Liver (tissue), 3 donors: ENCODE results near the gene BRSK2.

Experiments
- JUND ChIP-seq, 2 donors: IDR thresholded peaks; 2 replicates each; pipeline ENCODE4 v1.6.1; 2016; ENCODE audit warnings: antibody characterized with exemption in 2 of 2
- TF ChIP-seq, protein P1 (sequence below): fragments of 150-350 bp; IDR thresholded peaks from 2 replicates; pipeline ENCODE4 v1.5.1; 2017; ENCODE audit warnings: improper control_type of control experiment, low read depth, low read length; ENCODE audit not compliant: missing input control
- TF ChIP-seq, protein P2 (sequence below): IDR thresholded peaks from 2 replicates; pipeline ENCODE4 v1.6.1; 2016; ENCODE audit warnings: antibody characterized with exemption
- TF ChIP-seq, protein P3 (sequence below): IDR thresholded peaks from 2 replicates; pipeline ENCODE4 v1.6.1; 2016; ENCODE audit warnings: antibody characterized with exemption
- donor health status: healthy.
- donor health status: healthy.

GRCh38 chr11:1481861-1482441 lies 92.2 kb downstream of the BRSK2 start:
- TF ChIP-seq, protein P1, sequence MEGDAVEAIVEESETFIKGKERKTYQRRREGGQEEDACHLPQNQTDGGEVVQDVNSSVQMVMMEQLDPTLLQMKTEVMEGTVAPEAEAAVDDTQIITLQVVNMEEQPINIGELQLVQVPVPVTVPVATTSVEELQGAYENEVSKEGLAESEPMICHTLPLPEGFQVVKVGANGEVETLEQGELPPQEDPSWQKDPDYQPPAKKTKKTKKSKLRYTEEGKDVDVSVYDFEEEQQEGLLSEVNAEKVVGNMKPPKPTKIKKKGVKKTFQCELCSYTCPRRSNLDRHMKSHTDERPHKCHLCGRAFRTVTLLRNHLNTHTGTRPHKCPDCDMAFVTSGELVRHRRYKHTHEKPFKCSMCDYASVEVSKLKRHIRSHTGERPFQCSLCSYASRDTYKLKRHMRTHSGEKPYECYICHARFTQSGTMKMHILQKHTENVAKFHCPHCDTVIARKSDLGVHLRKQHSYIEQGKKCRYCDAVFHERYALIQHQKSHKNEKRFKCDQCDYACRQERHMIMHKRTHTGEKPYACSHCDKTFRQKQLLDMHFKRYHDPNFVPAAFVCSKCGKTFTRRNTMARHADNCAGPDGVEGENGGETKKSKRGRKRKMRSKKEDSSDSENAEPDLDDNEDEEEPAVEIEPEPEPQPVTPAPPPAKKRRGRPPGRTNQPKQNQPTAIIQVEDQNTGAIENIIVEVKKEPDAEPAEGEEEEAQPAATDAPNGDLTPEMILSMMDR: no peak
- no peak for TF ChIP-seq JUND (IDR thresholded peaks at IDR 0.05)
- TF ChIP-seq, protein P2, sequence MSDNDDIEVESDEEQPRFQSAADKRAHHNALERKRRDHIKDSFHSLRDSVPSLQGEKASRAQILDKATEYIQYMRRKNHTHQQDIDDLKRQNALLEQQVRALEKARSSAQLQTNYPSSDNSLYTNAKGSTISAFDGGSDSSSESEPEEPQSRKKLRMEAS: no peak
- TF ChIP-seq, protein P3, sequence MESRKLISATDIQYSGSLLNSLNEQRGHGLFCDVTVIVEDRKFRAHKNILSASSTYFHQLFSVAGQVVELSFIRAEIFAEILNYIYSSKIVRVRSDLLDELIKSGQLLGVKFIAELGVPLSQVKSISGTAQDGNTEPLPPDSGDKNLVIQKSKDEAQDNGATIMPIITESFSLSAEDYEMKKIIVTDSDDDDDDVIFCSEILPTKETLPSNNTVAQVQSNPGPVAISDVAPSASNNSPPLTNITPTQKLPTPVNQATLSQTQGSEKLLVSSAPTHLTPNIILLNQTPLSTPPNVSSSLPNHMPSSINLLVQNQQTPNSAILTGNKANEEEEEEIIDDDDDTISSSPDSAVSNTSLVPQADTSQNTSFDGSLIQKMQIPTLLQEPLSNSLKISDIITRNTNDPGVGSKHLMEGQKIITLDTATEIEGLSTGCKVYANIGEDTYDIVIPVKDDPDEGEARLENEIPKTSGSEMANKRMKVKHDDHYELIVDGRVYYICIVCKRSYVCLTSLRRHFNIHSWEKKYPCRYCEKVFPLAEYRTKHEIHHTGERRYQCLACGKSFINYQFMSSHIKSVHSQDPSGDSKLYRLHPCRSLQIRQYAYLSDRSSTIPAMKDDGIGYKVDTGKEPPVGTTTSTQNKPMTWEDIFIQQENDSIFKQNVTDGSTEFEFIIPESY: no peak
